Heart left ventricle (tissue), 13 donors: Measurements from ENCODE around the gene GALM.

Experiments
- CTCF ChIP-seq, 12 donors: fragments of 200-600 bp; sonication (generic) in 4 of 12; IDR thresholded peaks; one replicate each; pipeline versions ENCODE4 v1.5.0 to v1.8.0; 2018 to 2022; ENCODE audit warnings: antibody characterized with exemption in 12 of 12, mild to moderate bottlenecking in 5 of 12
- POLR2A ChIP-seq, 2 donors: fragments of 450-650 bp; IDR thresholded peaks; one replicate each; pipeline ENCODE4 v1.6.1; 2017; ENCODE audit warnings: antibody characterized with exemption in 2 of 2, mild to moderate bottlenecking in 2 of 2, moderate library complexity in 2 of 2
- donor health status: ischemic (EF 13 %, LVEDD 7.1; RV severe dilation, severe dysfunction).
- donor health status: DM: no; HTN: yes; CAD: no.
- donor health status: DM: no; HTN: no; CAD: no.
- donor health status: ischemic (EF 25% LVEDD 6.9; RV normal size, moderate dysfunction).
- donor health status: ischemic (EF 25% LVEDD 5.7; RV mildly dilated, moderate dysfunction).
- donor health status: ischemic (EF 35%, LVEDD 5.7; RV mildly dilated, moderate dysfunction).
- donor health status: nonischemic (EF 11% LVEDD 7.7; RV severe dilation, severe dysfunction).
- donor health status: DM: yes; HTN: yes; CAD: no.
- donor health status: PGD.
- donor health status: ischemic (EF 29% LVEDD 5.4; RV normal size, mild dysfunction).
- donor health status: nonischemic (EF 23%, LVEDD 6.1; RV moderate dilation, normal function).

- no peak for TF ChIP-seq CTCF (IDR thresholded peaks at IDR 0.05)
- TF ChIP-seq POLR2A (IDR thresholded peaks at IDR 0.05), result no peak
These were observed 65.8 kb downstream of the GALM start for GRCh38 chr2:38731684-38732221.
